ENCODE measurements around the gene SMIM14. TPM values are rescaled to one million over a fixed set of nuclear protein-coding genes. Genes with fewer than 3 reads are reported as not detected.
"Not testable (repeated sequence)": the region's sequence is repeated elsewhere in the genome, so short reads cannot be mapped to it uniquely, and the experiment has no call there.

The SMIM14 gene
- total RNA-seq, 3 donors from 2014 or later, result 69.5 to 142 (median 123) TPM

- Histone ChIP-seq H3K9me3 (no peaks in the 10 kb centered on the region), H3K4me3 (no peak overlapping the region), H3K36me3 (ENCODE audit: low read depth) (no peaks in the 10 kb centered on the region), H3K4me1 (ENCODE audit: low read depth) (peaks cover 16% of the 10 kb centered on the region)
- TF ChIP-seq CTCF (IDR thresholded peaks at IDR 0.05), result no peak
- DNase-seq (peak; percentile 65 to 83 (median 66)), ATAC-seq (peak; percentile 99)
- intact Hi-C loops (cut with DNase I, micrococcal nuclease), result no loop called here
Observed at GRCh38 chr4:39514888-39515401, 123.7 kb downstream of the SMIM14 start.

GRCh38 chr4:39514266-39514665, 124.4 kb downstream of the SMIM14 start:
- DNase-seq; H3K36me3 ChIP-seq (ENCODE audit: low read depth); intact Hi-C loops (cut with DNase I, micrococcal nuclease); H3K4me3 ChIP-seq; ATAC-seq; H3K9me3 ChIP-seq: not testable (repeated sequence)
- H3K4me1 ChIP-seq (ENCODE audit: low read depth), result peaks cover 16% of the 10 kb centered on the region

- H3K36me3 ChIP-seq (ENCODE audit: low read depth), result no peaks in the 10 kb centered on the region
- no peak overlapping the region for H3K4me3 ChIP-seq
- peaks cover 22% of the 10 kb centered on the region for H3K4me1 ChIP-seq (ENCODE audit: low read depth)
- ATAC-seq (no peak), DNase-seq (no peak)
- TF ChIP-seq CTCF (IDR thresholded peaks at IDR 0.05), result no peak
- no peaks in the 10 kb centered on the region for H3K9me3 ChIP-seq
- intact Hi-C loops (cut with DNase I, micrococcal nuclease), result no loop called here
Observed at GRCh38 chr4:39510348-39510929, 128.2 kb downstream of the SMIM14 start.

GRCh38 chr4:39505581-39505980, 133.1 kb downstream of the SMIM14 start:
- DNase-seq (no peak), ATAC-seq (peak; percentile 96)
- H3K9me3 ChIP-seq, result no peaks in the 10 kb centered on the region
- no peaks in the 10 kb centered on the region for H3K36me3 ChIP-seq (ENCODE audit: low read depth)
- peaks cover 7% of the 10 kb centered on the region for H3K4me1 ChIP-seq (ENCODE audit: low read depth)
- no peak overlapping the region for H3K4me3 ChIP-seq
- intact Hi-C loops (cut with DNase I, micrococcal nuclease), result no loop called here
- no peak for TF ChIP-seq CTCF (IDR thresholded peaks at IDR 0.05)

GRCh38 chr4:39504538-39504937, 134.1 kb downstream of the SMIM14 start:
- ATAC-seq (no peak), DNase-seq (no peak)
- H3K4me1 ChIP-seq (ENCODE audit: low read depth), result peaks cover 7% of the 10 kb centered on the region
- no peaks in the 10 kb centered on the region for H3K9me3 ChIP-seq
- intact Hi-C loops (cut with DNase I, micrococcal nuclease), result no loop called here
- no peaks in the 10 kb centered on the region for H3K36me3 ChIP-seq (ENCODE audit: low read depth)
- no peak for TF ChIP-seq CTCF (IDR thresholded peaks at IDR 0.05)
- no peak overlapping the region for H3K4me3 ChIP-seq

- H3K9me3 ChIP-seq; H3K36me3 ChIP-seq (ENCODE audit: low read depth); DNase-seq; intact Hi-C loops (cut with DNase I, micrococcal nuclease); ATAC-seq; H3K4me1 ChIP-seq (ENCODE audit: low read depth); H3K4me3 ChIP-seq: not testable (repeated sequence)
Observed at GRCh38 chr4:39502664-39503035, 136.0 kb downstream of the SMIM14 start.

Measured in mucosa of descending colon (tissue), 3 donors.